ENCODE data around the gene M1AP. TPM values are rescaled to one million over a fixed set of nuclear protein-coding genes. Genes with fewer than 3 reads are reported as not detected.
A peak's percentile ranks its signal among the peaks of the same experiment; 100 is the strongest.

Gene M1AP
- total RNA-seq, 1 donor from 2014 or later: 0.74 TPM

GRCh38 chr2:74551942-74552913 lies 95.9 kb downstream of the M1AP start:
- Mint-ChIP-seq H3K4me3 (ENCODE audit: unreplicated experiment) (peak overlapping the region; percentile 60), H3K36me3 (ENCODE audit: low read depth, unreplicated experiment) (peaks cover 15% of the 10 kb centered on the region), H3K9me3 (ENCODE audit: unreplicated experiment) (no peaks in the 10 kb centered on the region), H3K4me1 (ENCODE audit: unreplicated experiment) (peaks cover 25% of the 10 kb centered on the region), H3K27ac (ENCODE audit: unreplicated experiment) (peak overlapping the region; percentile 38), H3K27me3 (ENCODE audit: unreplicated experiment) (peaks cover 6% of the 10 kb centered on the region)
- no peak for DNase-seq (ENCODE audit: low spot score)
- TF ChIP-seq CTCF (IDR thresholded peaks at IDR 0.05; ENCODE audit: unreplicated experiment): no peak

GRCh38 chr2:74551530-74551929 lies 96.6 kb downstream of the M1AP start:
- H3K4me3 Mint-ChIP-seq (ENCODE audit: unreplicated experiment): peak overlapping the region; percentile 4
- H3K36me3 Mint-ChIP-seq (ENCODE audit: low read depth, unreplicated experiment): peaks cover 15% of the 10 kb centered on the region
- no peak overlapping the region for H3K27ac Mint-ChIP-seq (ENCODE audit: unreplicated experiment)
- peaks cover 5% of the 10 kb centered on the region for H3K27me3 Mint-ChIP-seq (ENCODE audit: unreplicated experiment)
- no peaks in the 10 kb centered on the region for H3K9me3 Mint-ChIP-seq (ENCODE audit: unreplicated experiment)
- peaks cover 21% of the 10 kb centered on the region for H3K4me1 Mint-ChIP-seq (ENCODE audit: unreplicated experiment)
- TF ChIP-seq CTCF (IDR thresholded peaks at IDR 0.05; ENCODE audit: unreplicated experiment): no peak
- no peak for DNase-seq (ENCODE audit: low spot score)

- no peak overlapping the region for H3K4me3 Mint-ChIP-seq (ENCODE audit: unreplicated experiment)
- TF ChIP-seq CTCF (IDR thresholded peaks at IDR 0.05; ENCODE audit: unreplicated experiment): no peak
- H3K4me1 Mint-ChIP-seq (ENCODE audit: unreplicated experiment): peaks cover 18% of the 10 kb centered on the region
- no peak for DNase-seq (ENCODE audit: low spot score)
- peaks cover 5% of the 10 kb centered on the region for H3K27me3 Mint-ChIP-seq (ENCODE audit: unreplicated experiment)
- H3K9me3 Mint-ChIP-seq (ENCODE audit: unreplicated experiment): no peaks in the 10 kb centered on the region
- H3K36me3 Mint-ChIP-seq (ENCODE audit: low read depth, unreplicated experiment): peaks cover 15% of the 10 kb centered on the region
- no peak overlapping the region for H3K27ac Mint-ChIP-seq (ENCODE audit: unreplicated experiment)
These were observed 97.9 kb downstream of the M1AP start for GRCh38 chr2:74550231-74550630.

- peak overlapping the region; percentile 68 for H3K4me3 Mint-ChIP-seq (ENCODE audit: unreplicated experiment)
- H3K27me3 Mint-ChIP-seq (ENCODE audit: unreplicated experiment): peaks cover 8% of the 10 kb centered on the region
- peaks cover 15% of the 10 kb centered on the region for H3K36me3 Mint-ChIP-seq (ENCODE audit: low read depth, unreplicated experiment)
- H3K4me1 Mint-ChIP-seq (ENCODE audit: unreplicated experiment): peaks cover 18% of the 10 kb centered on the region
- peak; percentile 34 for DNase-seq (ENCODE audit: low spot score)
- H3K27ac Mint-ChIP-seq (ENCODE audit: unreplicated experiment): no peak overlapping the region
- TF ChIP-seq CTCF (IDR thresholded peaks at IDR 0.05; ENCODE audit: unreplicated experiment): no peak
- H3K9me3 Mint-ChIP-seq (ENCODE audit: unreplicated experiment): no peaks in the 10 kb centered on the region
These were observed 99.0 kb downstream of the M1AP start for GRCh38 chr2:74548900-74549826.

Data from endothelial cell (in vitro differentiated cells).